ENCODE data around the gene SASS6. TPM values are rescaled to one million over a fixed set of nuclear protein-coding genes. Genes with fewer than 3 reads are reported as not detected.

The SASS6 gene
- total RNA-seq, 1 experiment from 2014 or later = 7.1 TPM

DNA sequence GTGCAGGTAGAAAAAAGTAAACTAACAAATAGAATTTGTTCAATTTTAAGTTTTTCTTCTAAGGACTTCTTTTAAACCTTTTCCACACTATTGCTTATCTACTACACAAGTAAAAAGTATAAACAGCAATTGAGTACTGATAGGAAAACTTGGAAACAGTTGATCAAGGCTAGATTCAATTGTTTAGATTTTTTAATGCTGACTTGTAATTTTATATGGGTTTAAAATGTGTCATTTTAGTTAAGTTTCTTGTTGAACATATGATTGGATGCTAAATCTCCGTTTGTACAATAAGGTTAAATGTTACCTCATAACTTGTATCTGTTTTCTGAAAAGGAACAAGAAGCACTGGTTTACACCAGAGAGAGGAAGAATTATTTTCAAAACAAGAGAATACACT is 5.5 kb downstream of the SASS6 start:
- no peak for DNase-seq (ENCODE audit: low read depth, low spot score)
- in situ Hi-C loops (cut with HindIII; ENCODE audit: low pct_unique_long_range_greater_than_20kb, low sequenced_read_pairs) = no loop called here

GRCh38 chr1:100122177-100122576 is 10.6 kb downstream of the SASS6 start:
- DNase-seq (ENCODE audit: low read depth, low spot score) = no peak
- in situ Hi-C loops (cut with HindIII; ENCODE audit: low pct_unique_long_range_greater_than_20kb, low sequenced_read_pairs) = no loop called here

GRCh38 chr1:100115524-100115923 is 17.2 kb downstream of the SASS6 start:
- DNase-seq (ENCODE audit: low read depth, low spot score) = no peak
- in situ Hi-C loops (cut with HindIII; ENCODE audit: low pct_unique_long_range_greater_than_20kb, low sequenced_read_pairs) = no loop called here

DNA sequence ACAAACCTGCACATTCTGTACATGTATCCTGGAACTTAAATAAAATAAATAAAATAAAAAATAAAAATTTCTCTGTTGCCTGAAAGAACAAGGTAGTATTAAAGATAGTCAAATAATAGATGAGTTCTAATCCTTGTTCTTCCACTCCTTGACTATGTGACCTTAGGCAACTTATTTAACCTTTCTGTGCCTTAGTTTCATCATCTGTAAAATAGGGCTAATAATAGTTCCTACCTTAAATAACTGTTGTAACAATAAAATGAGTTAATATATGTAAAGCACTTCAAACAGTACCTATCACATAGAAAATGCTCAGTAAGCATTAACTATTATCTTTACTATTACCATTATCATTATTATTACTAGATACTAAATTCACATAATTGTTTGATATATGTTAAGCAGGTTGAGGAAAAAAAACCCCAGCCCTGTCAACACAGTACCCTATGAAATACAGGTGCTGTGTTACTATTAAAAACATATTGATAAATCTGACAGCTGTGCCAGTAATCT is 23.1 kb downstream of the SASS6 start:
- no peak for DNase-seq (ENCODE audit: low read depth, low spot score)
- in situ Hi-C loops (cut with HindIII; ENCODE audit: low pct_unique_long_range_greater_than_20kb, low sequenced_read_pairs) = no loop called here

GRCh38 chr1:100107696-100108095 is 25.0 kb downstream of the SASS6 start:
- DNase-seq (ENCODE audit: low read depth, low spot score) = peak; percentile 76
- in situ Hi-C loops (cut with HindIII; ENCODE audit: low pct_unique_long_range_greater_than_20kb, low sequenced_read_pairs) = no loop called here

GRCh38 chr1:100101564-100101963 is 31.2 kb downstream of the SASS6 start:
- no peak for DNase-seq (ENCODE audit: low read depth, low spot score)
- in situ Hi-C loops (cut with HindIII; ENCODE audit: low pct_unique_long_range_greater_than_20kb, low sequenced_read_pairs) = no loop called here

DNA sequence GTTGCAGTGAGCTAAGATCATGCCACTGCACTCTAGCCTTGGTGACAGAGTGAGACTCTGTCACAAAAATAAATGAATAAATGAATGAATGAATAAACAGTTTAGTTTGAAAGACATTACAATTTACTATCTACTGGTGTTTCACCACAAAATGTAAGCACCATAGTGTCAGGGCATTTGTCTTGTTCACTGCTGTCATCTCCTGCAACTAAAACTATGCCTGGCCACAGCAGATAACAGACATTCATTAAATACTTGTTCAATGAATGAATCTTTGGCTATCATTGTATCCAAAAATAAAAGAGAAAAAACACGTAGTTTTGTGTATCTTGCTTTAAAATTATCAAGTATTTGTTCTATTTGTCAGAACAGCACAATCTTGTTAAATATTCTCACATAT is 32.5 kb downstream of the SASS6 start:
- DNase-seq (ENCODE audit: low read depth, low spot score) = no peak
- in situ Hi-C loops (cut with HindIII; ENCODE audit: low pct_unique_long_range_greater_than_20kb, low sequenced_read_pairs) = no loop called here

- in situ Hi-C loops (cut with HindIII; ENCODE audit: low pct_unique_long_range_greater_than_20kb, low sequenced_read_pairs) = no loop called here
- DNase-seq (ENCODE audit: low read depth, low spot score) = no peak
Observed at GRCh38 chr1:100090471-100090870, 42.3 kb downstream of the SASS6 start.

DNA sequence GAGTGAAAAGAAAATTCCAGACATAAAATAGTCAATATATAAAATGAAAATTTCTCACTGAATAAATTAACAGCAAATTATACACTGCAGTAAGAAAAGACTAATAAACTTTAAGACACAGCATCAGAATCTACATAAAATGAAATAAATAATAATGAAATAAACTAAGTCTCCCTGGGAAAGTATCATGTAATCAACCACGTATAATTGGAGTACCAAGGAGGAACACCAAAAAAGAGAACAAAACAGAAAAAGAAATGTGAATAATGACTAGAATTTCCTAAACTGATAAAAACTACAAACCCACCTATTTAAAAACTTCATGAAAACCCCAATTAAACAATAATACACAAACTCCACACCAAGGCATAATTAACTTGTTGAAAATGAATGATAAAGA is 43.6 kb downstream of the SASS6 start:
- DNase-seq (ENCODE audit: low read depth, low spot score) = no peak
- in situ Hi-C loops (cut with HindIII; ENCODE audit: low pct_unique_long_range_greater_than_20kb, low sequenced_read_pairs) = no loop called here

DNA sequence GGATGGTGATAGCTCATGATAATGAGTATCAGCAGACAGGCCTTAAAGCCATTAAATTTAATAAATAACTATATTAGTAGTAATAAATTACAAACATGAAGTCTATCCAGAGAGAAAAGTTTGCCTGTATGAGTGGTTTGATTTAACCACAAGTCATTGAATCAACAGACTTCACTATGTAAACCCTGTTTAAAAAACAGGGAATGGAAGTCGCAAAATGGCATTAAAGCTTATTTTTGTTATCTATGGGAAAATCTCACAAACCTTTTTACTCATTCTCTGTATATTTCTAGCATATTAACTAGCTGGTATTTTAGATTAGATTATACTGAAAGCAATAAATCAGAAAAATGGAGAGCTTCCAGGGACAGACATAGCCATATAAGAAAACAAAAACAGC is 45.3 kb downstream of the SASS6 start:
- DNase-seq (ENCODE audit: low read depth, low spot score) = no peak
- in situ Hi-C loops (cut with HindIII; ENCODE audit: low pct_unique_long_range_greater_than_20kb, low sequenced_read_pairs) = no loop called here

DNA sequence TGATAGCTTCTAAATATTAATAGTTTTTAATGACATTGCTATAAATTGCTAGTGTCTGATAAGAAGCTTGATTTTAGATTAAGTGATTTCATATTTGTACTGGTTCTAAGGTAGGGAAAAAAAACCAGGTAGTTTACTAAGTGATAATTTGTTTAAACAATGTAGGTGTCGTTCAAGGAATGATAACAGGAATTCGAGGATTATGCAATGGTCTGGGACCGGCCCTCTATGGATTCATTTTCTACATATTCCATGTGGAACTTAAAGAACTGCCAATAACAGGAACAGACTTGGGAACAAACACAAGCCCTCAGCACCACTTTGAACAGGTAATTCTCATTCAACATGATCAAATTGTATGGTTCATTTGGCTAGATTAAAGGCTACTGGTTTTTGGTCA is 52.4 kb downstream of the SASS6 start:
- in situ Hi-C loops (cut with HindIII; ENCODE audit: low pct_unique_long_range_greater_than_20kb, low sequenced_read_pairs) = no loop called here
- no peak for DNase-seq (ENCODE audit: low read depth, low spot score)

DNA sequence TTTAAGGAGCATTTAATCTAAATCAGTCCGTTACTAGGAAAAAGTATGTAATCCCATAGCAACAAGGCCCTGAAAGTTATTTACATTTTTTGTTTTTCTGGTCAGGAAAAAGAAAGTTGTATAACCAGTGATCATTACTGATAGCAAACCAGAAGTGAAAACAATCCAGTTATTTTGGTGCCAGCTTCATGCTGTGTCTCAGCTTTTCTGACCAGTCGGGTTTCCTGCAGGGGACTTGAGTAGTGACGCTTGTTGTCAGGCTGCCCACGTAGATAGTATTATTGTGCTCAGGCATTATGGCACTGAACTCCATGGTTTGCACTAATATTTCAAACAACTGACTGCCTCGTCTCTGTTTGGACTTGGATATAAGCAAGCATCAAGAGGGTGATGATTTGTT is 55.2 kb downstream of the SASS6 start:
- DNase-seq (ENCODE audit: low read depth, low spot score) = no peak
- in situ Hi-C loops (cut with HindIII; ENCODE audit: low pct_unique_long_range_greater_than_20kb, low sequenced_read_pairs) = no loop called here

DNA sequence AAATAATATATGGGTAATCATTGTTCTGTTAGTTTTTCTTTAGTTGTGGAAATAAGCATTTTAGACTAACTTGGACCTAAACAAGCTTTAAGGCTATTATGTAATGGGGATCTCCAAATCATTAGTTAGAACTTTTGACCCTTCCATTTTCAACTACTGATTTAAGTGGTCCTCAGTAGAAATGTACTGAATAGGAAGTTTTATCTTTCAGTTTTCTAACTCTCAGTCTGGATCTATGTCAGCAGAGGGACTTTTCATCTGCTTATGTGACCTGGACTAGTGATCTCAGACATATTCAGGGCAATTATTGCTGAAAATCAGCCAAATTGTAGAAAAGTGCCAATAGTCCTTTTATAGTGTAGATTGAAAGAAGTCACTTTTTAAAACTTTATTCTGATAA is 56.0 kb downstream of the SASS6 start:
- no peak for DNase-seq (ENCODE audit: low read depth, low spot score)
- in situ Hi-C loops (cut with HindIII; ENCODE audit: low pct_unique_long_range_greater_than_20kb, low sequenced_read_pairs) = no loop called here

- in situ Hi-C loops (cut with HindIII; ENCODE audit: low pct_unique_long_range_greater_than_20kb, low sequenced_read_pairs) = no loop called here
- DNase-seq (ENCODE audit: low read depth, low spot score) = no peak
Observed at GRCh38 chr1:100076319-100076718, 56.4 kb downstream of the SASS6 start.

- in situ Hi-C loops (cut with HindIII; ENCODE audit: low pct_unique_long_range_greater_than_20kb, low sequenced_read_pairs) = no loop called here
- DNase-seq (ENCODE audit: low read depth, low spot score) = no peak
Observed at GRCh38 chr1:100075773-100076172, 57.0 kb downstream of the SASS6 start.

- DNase-seq (ENCODE audit: low read depth, low spot score) = no peak
- in situ Hi-C loops (cut with HindIII; ENCODE audit: low pct_unique_long_range_greater_than_20kb, low sequenced_read_pairs) = no loop called here
Observed at GRCh38 chr1:100074604-100075395, 57.9 kb downstream of the SASS6 start.

DNA sequence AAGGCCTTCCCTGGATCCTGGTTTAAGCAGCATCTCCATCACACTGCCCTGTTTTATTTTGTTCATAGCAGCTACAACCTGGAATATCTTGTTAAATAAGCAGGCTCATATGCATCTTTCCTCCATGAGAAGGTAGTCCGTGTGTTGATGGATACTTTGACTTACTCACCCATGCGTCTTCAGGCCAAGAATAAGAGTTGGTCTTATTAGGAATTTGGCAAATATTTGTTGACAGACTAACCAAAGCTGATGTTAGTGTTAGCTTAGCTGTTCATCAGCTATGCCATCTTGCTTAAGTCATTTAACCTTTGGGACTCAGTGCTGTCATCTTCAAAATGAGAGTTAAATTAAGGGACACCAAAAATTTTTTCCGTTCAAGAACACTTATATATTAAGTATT is 59.2 kb downstream of the SASS6 start:
- in situ Hi-C loops (cut with HindIII; ENCODE audit: low pct_unique_long_range_greater_than_20kb, low sequenced_read_pairs) = no loop called here
- DNase-seq (ENCODE audit: low read depth, low spot score) = no peak

DNA sequence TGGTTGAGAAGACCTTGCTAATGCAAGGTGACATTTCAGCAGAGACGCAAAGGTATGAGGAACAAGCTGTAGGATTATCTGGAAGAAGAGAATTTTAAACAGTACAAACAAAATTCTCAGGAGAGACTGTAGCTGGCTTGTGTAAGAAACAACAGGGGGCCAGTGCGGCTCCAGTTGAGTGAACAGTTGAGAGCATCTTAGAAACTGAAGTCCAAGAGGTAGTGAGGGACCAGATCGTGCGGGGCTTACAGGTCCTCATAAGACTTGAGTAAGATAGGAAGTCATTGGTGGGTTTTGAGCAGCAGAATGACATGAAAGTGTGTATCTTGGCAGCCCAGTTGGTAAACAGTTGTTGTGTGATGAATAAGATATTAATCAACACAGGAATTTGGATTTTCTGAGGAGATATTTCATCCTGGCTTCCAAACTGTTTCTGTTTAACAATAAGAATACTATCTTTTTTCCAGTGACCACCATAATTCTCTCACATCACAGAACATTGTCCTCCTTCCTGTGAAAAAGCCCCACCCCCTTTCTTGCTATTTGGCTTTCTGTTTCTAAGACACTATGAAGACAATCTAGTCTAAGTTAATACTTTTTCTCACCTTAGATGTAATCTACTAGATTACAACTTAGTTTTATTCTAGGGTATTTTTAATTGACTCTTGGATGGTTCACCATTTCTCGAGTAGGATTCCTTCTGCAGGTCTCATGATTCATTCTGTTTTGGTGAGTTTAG is 62.4 kb downstream of the SASS6 start:
- DNase-seq (ENCODE audit: low read depth, low spot score) = no peak
- in situ Hi-C loops (cut with HindIII; ENCODE audit: low pct_unique_long_range_greater_than_20kb, low sequenced_read_pairs) = no loop called here

DNA sequence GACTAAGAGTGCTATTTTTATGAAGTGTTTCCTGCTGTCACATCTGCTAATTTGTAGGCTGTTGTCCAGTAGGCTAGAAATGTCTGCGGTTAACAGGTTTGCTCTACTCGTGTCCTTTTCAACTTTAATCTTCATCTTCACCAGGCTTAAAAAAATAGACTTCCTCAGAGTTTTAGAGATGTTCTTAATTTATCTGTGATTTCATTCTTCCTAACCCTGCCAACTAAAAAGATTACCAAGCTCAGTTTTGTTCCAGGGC is 66.8 kb downstream of the SASS6 start:
- no peak for DNase-seq (ENCODE audit: low read depth, low spot score)
- in situ Hi-C loops (cut with HindIII; ENCODE audit: low pct_unique_long_range_greater_than_20kb, low sequenced_read_pairs) = no loop called here
